Cortex of kidney (tissue), 1 donor: Measurements from ENCODE around the gene SLC25A17.
"Not testable (repeated sequence)": the region's sequence is repeated elsewhere in the genome, so short reads cannot be mapped to it uniquely, and the experiment has no call there.

Experiments
- DNase-seq: peaks from one replicate; lab custom pipeline; 2025; lab: John Stamatoyannopoulos, UW

SLC25A17 gene

DNA sequence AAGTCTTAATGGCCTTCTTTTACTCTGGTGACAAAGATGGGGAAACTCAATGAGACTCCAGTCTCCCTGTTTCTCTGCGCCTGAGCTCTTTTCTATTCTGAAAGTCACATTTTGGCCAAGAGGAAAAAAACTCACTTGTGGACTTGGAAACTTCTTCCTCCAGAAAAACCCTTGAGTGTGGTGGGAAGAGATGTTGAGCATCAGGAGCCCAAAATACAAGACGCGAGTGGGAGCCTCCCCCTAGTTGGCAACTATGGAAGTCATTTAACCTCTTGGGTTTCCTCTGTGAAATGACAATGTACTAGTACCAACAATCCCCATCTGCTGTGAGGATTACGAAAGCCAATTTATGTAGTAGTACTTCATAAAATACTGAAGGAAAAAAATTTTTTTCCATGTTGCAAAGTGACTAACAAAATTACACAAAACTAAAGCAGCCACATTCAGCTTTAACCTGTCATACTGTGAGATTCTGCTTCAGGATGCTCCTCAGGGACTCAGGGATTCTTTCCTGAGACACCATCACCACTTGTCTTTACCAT, 524 bp upstream of the SLC25A17 start:
- no peak for DNase-seq

DNA sequence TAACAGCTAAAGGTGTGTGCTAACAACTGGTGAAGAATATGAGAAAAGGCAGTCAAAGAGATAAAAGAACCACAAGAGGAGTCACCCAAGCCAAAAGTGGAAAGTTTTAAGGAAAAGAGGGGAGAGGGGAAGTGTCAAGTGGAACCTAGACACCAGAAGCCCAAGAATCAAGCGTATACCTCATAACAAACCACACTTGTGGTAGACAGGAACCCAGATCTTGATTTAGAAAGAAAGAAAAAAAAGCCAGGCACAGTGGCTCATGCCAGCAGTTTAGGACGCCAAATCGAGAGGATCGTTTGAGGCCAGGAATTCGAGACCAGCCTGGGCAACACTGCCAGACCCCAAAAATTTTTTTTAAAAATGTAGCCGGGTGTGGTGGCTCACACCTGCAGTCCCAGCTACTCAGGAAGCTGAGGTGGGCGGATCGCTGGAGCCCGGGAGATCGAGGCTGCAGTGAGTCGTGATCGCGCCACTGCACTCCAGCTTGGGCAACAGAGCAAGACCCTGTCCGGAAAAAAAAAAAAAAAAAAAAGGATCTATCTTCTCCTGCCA, 877 bp downstream of the SLC25A17 start:
- no peak for DNase-seq

DNA sequence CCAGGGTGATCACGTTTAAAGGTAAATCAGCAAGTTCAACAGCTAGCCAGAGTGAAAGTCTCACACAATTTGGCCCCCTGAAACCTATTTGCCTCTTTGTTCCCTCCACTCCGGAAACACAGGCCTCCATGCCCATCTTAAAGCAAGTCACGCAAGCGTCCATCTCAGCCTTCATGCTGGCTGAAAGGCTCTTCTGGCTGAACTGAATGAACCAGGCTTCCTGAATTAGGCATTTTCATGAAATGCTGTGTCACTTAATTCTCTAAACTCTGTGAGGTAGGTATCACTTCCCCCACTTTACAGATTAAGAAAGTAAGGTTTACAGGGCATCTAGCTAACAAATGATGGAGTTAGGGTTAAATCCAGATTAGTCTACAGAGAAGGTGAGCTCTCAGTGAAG, 1.4 kb downstream of the SLC25A17 start:
- no peak for DNase-seq

DNA sequence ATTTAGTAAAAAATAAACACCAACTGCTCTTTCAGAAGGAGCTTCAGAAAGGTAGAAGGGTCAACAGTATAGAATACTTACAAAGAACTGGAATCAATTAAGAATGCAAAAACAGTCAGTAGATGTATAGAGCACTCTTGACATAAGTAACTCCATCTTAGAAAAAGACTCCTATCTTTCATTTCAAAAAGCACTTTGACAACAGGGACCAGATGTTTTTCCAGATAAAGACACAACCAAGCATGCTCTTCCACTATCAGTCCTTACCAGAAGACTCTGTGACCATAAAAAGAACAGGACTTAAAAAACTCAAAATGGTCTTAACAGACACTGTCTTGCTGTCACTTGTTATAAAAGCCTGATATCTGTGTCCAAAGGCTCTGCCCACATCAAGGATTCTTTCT, 5.2 kb downstream of the SLC25A17 start:
- DNase-seq = no peak

DNA sequence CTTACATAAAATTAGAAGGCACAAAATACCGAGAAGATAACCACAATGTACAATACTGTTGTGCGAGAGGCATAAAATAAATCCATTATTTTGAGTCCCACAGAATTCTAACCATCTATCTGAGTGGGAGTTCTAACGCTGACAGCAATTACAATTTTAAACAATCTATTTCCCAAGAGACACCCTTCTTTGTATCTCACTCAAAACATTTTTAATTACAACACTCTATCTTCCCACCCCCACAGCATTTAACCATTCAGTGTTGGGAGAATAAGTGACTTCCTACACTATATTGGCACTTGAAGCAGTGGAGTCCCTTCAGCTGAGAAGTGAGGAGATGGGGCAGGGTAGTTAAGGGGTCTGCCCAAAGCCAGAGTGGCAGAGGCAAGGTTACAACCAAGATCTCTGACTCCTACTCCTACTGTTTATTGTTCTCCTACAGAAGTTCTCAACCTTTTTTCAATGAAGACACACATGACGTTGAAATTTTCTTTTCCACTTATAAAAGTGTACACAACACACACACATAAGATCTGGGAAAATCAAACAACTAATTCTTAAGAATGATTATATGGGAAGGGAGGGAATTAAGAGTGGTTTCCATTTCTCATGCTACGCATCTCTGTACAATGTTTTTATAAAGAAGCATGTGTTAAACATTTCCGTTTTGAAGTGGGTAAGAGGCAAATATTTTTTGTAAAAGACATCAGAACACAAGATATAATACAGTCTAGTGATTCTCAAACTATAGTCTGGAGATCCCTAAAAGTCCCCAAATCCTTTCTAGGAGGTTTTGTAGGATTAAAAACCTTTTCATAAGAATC, 10.9 kb downstream of the SLC25A17 start:
- no peak for DNase-seq

DNA sequence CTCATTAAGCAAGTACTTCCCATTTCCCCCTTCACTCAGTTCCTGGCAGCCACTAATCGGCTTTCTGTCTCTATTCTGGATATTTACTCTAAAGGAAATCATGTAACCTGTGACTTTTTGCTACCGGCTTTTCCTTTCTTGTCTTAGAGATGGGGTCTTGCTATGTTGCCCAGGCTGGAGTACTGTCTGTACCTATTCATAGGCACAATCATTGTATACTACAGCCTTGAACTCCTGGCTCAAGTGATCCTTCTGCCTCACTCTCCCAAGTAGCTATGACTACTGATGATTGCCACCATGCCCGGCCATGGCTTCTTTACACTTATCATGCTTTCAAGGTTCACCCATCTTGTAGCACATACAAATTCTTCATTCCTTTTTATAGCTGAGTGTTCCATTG, 12.4 kb downstream of the SLC25A17 start:
- DNase-seq = no peak

DNA sequence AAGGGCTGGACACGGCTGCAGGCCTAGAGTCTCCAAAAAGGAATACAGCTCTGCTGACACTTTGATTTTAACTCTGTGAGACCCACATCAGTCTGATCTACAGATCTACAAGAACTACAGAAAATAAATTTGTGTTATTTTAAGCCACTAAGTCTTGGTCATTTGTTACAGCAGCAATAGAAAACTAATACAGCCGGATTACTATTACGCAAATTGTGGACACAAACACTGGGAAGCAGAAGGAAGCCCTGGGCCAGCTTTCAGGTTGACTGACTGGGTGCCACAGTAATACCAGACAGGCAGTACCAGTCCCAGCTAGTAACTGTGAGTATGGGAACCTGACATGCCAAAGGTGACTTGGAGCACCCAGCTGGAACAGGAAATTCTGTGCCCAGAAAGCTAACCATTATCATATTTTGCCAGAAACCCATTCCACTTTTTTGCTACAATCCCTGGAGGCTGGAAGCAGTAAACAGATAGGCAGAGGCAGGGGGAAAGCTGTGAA, 13.4 kb downstream of the SLC25A17 start:
- no peak for DNase-seq

DNA sequence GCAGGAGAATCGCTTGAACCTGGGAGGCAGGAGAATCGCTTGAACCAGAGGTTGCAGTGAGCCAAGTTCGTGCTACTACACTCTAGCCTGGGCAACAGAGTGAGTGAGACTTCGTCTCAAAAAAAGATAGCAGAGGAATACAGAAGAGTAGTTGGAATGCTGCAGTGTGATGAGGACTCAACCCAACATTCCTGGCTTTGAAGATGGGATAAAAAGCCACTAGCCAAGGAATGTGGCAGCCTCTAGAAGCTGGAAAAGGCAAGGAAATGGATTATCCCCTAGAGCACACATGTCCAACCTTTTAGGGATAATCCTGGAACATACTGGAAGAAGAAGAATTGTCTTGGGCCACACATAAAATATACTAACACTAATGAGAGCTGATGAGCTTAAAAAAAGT, 13.9 kb downstream of the SLC25A17 start:
- DNase-seq = no peak

DNA sequence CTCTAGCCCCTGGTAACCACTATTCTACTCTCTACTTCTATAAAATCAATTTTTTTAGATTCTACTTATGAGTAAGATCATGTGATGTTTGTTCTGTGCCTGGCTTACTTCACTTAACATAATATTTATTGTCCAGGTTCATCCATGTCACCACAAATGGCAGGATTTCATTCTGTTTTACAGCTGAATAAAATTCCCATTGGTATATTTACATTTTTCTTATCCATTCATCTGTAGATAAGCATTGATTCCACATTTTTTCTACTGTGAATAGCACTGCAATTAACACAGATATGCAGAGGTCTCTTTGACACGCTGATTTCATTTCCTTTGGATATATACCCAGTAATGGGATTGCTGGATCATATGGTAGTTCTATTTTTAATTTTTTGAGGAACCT, 15.8 kb downstream of the SLC25A17 start:
- no peak for DNase-seq

DNA sequence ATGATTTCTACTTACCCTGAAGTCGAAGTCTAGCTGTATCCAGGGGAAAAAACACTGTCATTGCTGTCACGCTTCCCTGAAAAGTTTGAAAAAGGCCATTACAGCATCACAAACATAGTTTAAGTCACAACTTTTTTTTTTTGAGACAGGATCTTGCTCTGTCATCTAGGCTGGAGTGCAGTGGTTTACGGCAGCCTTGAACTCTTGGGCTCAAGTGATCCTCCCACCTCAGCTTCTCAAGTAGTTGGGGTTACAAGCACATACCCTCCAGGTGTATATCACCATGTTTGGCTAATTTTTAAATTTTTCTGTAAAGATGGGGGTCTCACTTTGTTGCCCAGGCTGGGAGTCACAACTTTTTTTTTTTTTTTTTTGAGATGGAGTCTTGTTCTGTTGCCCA, 20.1 kb downstream of the SLC25A17 start:
- no peak for DNase-seq

DNA sequence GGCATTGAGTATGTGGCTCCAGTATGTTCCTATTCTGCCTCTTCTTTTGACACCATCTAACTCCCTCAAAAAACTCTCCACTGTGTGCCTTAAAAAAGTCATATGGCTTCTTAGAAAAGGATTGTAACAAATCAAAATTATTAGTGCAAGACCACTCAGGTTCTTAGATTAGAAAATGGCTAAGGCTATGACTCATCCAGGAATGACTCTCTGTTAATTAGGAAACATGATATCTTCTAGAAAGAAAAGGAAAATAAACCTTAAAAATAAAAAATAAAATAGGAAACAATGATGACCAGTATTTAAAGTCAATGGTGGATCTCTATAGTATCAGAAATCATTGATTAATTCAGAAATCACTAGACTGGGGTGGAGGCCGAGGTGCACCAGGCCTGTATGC, 21.7 kb downstream of the SLC25A17 start:
- no peak for DNase-seq

DNA sequence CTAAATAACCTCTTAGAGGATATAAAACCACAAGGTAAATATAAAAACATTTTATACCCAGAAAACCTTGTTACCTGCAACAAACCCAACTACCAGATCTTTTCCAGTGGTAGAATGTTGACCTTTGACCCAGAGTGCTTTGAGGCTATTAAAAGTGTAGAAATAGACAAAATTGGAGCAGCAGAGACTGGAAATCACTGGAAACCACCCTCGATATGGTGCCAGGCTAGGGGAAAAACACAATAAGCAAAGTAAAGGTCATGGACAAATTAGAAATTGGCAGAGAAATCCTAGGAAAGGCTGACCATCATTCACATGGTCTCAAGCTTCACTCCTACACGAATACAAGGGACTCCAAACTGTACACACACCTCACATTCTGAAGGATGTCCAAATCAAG, 26.7 kb downstream of the SLC25A17 start:
- no peak for DNase-seq

DNA sequence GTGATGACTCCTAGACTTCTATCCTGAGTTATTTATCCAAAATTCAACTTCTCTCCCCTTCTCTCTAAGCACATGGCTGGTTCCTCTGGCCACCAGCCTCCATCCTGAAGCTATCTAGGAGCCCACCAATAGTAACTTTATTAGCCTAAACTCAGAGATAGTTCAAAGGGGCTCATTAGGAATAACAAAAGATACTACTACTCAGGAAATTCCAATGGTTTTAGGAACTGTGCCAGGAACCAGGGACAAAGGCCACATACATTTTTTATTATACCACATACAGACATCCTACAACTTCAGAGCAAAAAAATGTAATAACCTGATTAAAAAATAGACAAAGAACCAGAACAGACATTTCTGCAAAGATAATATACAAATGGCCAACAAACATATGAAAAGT, 27.9 kb downstream of the SLC25A17 start:
- DNase-seq = no peak

DNA sequence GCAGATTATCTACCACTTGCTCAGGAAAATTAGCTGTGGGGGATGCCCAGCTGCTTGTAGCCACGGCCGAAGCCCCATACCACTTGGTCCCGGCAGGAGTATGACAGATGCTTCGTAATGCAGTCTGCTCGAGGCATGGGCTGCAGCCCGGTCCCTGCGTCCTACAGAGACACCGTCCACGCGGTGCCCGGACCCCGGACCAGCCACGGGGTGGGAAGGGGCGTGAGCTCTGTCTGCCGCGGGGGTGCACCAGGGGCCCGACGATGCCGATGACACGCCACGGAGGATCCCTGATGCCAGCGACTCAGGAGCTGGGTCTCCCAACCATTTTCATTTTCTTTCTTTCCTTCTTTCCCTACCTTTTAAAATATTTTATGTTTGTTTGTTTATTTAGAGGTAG, 30.0 kb downstream of the SLC25A17 start:
- no peak for DNase-seq

DNA sequence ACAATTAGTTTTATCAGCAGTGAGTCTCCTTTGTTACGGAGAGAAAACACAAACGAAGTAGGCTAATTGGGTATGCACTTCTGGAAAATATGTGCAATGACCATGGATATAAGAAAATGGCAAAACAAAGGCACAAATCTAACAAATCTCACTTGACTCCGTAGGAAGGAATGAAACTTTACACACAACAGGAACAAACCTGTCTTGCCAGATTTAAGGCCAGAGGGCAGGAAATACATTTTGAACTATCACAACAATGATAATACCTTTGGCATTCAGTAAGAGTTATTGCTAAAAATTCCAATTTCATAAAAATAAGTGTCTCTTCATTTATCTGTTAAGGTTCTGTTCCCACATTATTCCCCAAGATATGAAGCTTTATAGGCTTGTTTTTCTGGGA, 36.6 kb downstream of the SLC25A17 start:
- no peak for DNase-seq

DNA sequence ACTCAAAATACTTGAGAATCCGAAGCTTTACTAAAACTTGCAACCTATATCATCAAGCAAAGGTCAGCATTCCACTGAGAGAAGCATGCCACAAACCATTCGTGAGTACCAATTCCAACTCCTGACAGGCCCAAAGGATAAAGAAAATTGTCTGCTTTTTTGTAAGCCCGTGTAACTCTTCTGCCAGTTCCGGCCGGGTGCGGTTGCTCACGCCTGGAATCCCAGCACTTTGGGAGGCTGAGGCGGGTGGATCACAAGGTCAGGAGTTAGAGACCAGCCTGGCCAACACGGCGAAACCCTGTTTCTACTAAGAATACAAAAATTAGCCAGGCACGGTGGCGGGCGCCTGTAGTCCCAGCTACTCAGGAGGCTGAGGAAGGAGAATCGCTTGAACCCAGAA, 37.4 kb downstream of the SLC25A17 start:
- DNase-seq = not testable (repeated sequence)

DNA sequence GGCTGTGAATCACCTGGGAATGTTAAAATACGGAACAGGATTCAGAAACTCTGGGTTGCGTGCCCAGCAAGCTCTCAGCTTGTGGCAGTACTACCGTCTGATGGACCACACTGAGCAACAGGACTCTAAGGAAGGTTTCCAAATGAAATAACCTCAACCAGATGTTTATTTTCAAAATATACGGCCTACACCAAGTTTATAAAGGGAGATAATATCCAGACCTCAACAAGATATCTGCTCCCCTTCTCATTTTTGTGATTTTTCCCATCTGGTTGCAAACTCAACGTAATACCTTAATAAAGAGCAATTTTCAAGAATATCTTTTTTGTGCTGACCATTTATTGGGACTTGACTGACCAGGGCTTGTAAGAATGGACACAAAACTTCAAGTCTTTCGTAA, 49.4 kb downstream of the SLC25A17 start:
- DNase-seq = no peak

DNA sequence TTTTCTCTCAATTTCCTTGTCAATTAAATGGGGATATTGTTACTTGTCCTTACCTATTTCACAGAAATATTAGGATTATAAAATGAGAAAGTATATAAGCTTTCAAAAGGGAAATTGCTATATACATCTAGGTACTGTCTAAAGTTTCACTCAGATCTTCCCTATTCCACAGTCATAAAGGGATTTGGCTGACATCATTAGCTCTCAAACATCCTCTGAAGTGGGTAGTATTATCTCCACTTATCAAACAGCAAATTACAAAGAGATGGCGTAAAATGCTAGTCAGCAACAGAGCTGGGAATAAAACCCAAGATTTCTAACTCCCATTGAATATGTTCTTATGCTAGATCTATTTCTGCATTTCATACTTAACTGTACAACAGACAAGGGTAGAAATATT, 50.9 kb downstream of the SLC25A17 start:
- DNase-seq = no peak

DNA sequence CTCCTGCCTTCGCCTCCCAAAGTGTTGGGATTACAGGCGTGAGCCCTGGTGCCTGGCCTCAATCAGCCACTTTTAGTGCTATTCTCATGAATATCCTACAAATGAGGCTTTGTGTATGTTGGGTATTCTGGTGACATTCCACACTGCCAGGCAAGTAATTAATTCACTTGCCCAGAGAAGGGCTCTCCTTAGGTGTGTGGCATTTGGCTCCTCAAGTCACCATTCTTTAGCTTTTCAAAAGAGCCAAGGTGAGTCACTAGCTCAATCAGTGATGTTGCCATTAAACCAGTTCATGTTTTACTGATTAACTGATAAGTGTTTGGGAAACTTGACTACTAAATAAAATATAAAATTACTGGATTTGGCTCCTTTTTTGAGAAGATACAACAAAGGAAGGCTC, 52.2 kb downstream of the SLC25A17 start:
- DNase-seq = no peak

DNA sequence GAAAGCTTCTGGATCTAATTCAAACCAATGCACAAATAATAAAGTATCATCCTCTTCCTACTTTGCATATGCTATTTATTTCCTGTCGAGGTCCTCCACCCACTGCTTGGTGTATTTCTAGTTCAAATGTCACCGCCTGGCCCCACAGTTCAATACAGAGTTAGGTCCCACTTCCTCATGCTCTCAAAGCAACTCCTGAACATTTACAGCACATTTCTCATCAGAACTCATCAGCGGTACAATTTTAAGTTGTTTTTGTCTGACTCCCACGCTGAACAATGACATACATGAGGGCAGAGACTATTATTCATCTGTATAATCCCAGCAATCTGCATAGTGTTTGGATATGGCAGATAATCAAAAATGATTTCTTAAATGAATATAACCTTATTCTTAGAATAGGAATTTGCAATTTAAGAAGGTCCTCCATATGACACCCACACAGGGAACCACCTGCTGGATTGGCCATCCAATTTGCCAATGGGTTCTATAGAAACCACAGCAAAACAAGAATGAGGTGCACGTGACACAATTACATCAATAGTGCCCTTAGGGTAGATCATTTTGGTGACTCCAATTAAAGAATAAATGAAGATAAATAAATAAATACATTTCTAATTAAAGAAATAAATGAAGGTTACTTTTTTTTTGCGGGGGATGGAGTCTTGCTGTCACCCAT, 54.2 kb downstream of the SLC25A17 start:
- DNase-seq = no peak

DNA sequence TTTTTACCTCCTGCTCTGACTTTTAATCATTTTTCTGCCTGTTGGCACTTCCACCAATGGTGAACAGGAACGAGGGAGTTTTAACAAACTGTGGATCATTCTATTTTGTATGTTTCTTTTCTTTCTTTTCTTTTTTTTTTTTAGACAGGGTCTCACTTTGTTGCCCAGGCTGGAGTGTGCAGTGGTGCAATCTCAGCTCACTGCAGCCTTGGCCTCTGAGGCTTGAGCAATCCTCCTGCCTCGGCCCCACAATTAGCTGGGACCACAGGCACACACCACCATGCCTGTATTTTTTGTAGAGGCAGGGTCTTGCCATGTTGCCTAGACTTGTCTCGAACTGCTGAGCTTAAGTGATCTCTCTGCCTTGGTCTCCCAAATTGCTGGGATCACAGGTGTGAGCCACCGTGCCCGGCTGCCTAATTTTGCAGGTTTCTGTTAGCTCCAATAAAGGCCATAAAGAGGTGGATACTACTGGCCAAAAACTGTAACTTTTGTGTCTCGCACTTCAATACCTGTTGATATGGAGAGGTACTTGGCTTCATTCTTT, 59.8 kb downstream of the SLC25A17 start:
- no peak for DNase-seq

DNA sequence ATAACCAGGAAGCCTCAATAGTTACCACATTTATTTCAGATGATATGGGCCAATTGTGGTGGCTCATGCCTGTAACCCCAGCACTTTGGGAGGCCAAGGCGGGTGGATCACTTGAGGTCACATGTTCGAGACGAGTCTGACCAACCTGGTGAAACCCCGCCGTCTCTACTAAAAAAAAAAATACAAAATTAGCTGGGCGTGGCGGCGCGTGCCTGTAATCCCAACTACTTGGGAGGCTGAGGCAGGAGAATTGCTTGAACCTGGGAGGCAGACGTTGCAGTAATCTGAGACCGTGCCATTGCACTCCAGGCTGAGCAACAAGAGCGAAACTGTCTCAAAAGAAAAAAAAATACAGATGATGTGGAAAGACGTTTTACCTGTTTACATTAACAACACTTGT, 60.3 kb downstream of the SLC25A17 start:
- DNase-seq = not testable (repeated sequence)

DNA sequence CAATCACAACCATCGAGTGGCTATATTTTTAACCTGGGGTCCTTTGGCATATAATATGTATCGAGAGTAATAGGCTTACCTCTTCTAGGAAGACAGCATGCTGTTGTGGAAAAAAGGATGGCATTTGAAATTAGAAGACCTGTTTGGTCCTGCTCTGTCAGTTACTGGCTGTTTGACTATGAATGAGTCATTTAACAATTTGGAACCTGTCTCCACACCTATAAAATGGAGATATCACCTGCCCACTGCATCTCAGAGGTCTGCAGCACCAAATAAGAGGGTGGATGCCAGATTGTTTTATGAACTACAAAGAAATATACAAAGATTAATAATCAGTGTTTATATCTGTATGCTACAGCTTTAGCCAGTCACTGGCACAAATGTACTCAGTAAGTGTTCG, 60.8 kb downstream of the SLC25A17 start:
- DNase-seq = no peak
